ENCODE results near the gene FAM174A.
A peak's percentile ranks its signal among the peaks of the same experiment; 100 is the strongest.

The FAM174A gene

GRCh38 chr5:100535060-100536005 is at the start of gene FAM174A:
Gene FAM174A (plus strand): TSS chr5:100535374. CDS start chr5:100535531, 157 bp downstream.
- Histone ChIP-seq H3K27ac (ENCODE audit: poor library complexity, severe bottlenecking) (peak within 1 kb of the TSS; percentile 34), H3K36me3 (ENCODE audit: low read depth) (no peaks in the 10 kb centered on the region), H3K4me3 (ENCODE audit: severe bottlenecking) (peak within 1 kb of the TSS; percentile 68), H3K4me1 (ENCODE audit: insufficient read depth, poor library complexity, severe bottlenecking) (peaks cover 44% of the 10 kb centered on the region), H3K27me3 (ENCODE audit: insufficient read depth, poor library complexity, severe bottlenecking) (no peaks in the 10 kb centered on the region), H3K9me3 (ENCODE audit: severe bottlenecking) (no peaks in the 10 kb centered on the region)
- peak; percentile 88 for ATAC-seq (ENCODE audit: low read depth)
- DNase-seq (ENCODE audit: low spot score), result peak; percentile 93
- no peak for TF ChIP-seq CTCF (IDR thresholded peaks at IDR 0.05; ENCODE audit: poor library complexity, severe bottlenecking)

- DNase-seq (ENCODE audit: low spot score), result no peak
- ATAC-seq (ENCODE audit: low read depth), result no peak
- H3K4me1 ChIP-seq (ENCODE audit: insufficient read depth, poor library complexity, severe bottlenecking), result no peaks in the 10 kb centered on the region
- no peaks in the 10 kb centered on the region for H3K27me3 ChIP-seq (ENCODE audit: insufficient read depth, poor library complexity, severe bottlenecking)
- no peak overlapping the region for H3K4me3 ChIP-seq (ENCODE audit: severe bottlenecking)
- no peak overlapping the region for H3K27ac ChIP-seq (ENCODE audit: poor library complexity, severe bottlenecking)
- no peaks in the 10 kb centered on the region for H3K9me3 ChIP-seq (ENCODE audit: severe bottlenecking)
- no peak for TF ChIP-seq CTCF (IDR thresholded peaks at IDR 0.05; ENCODE audit: poor library complexity, severe bottlenecking)
- no peaks in the 10 kb centered on the region for H3K36me3 ChIP-seq (ENCODE audit: low read depth)
Measured at GRCh38 chr5:100493996-100494395, 41.2 kb upstream of the FAM174A start.

GRCh38 chr5:100496296-100496695 is 38.9 kb upstream of the FAM174A start:
- no peaks in the 10 kb centered on the region for H3K4me1 ChIP-seq (ENCODE audit: insufficient read depth, poor library complexity, severe bottlenecking)
- ATAC-seq (ENCODE audit: low read depth) (no peak), DNase-seq (ENCODE audit: low spot score) (no peak)
- H3K27ac ChIP-seq (ENCODE audit: poor library complexity, severe bottlenecking), result no peak overlapping the region
- H3K27me3 ChIP-seq (ENCODE audit: insufficient read depth, poor library complexity, severe bottlenecking), result no peaks in the 10 kb centered on the region
- H3K4me3 ChIP-seq (ENCODE audit: severe bottlenecking), result no peak overlapping the region
- no peaks in the 10 kb centered on the region for H3K9me3 ChIP-seq (ENCODE audit: severe bottlenecking)
- H3K36me3 ChIP-seq (ENCODE audit: low read depth), result no peaks in the 10 kb centered on the region
- TF ChIP-seq CTCF (IDR thresholded peaks at IDR 0.05; ENCODE audit: poor library complexity, severe bottlenecking), result no peak

GRCh38 chr5:100502684-100503083 is 32.5 kb upstream of the FAM174A start:
- H3K27me3 ChIP-seq (ENCODE audit: insufficient read depth, poor library complexity, severe bottlenecking), result no peaks in the 10 kb centered on the region
- peaks cover 13% of the 10 kb centered on the region for H3K4me1 ChIP-seq (ENCODE audit: insufficient read depth, poor library complexity, severe bottlenecking)
- no peak overlapping the region for H3K4me3 ChIP-seq (ENCODE audit: severe bottlenecking)
- no peaks in the 10 kb centered on the region for H3K9me3 ChIP-seq (ENCODE audit: severe bottlenecking)
- H3K36me3 ChIP-seq (ENCODE audit: low read depth), result no peaks in the 10 kb centered on the region
- no peak overlapping the region for H3K27ac ChIP-seq (ENCODE audit: poor library complexity, severe bottlenecking)
- no peak for TF ChIP-seq CTCF (IDR thresholded peaks at IDR 0.05; ENCODE audit: poor library complexity, severe bottlenecking)
- ATAC-seq (ENCODE audit: low read depth), result no peak
- DNase-seq (ENCODE audit: low spot score), result no peak
